Right atrium auricular region (tissue), 2 donors: ENCODE results near the gene LDLRAP1. TPM values are rescaled to one million over a fixed set of nuclear protein-coding genes. Genes with fewer than 3 reads are reported as not detected.
A peak's percentile ranks its signal among the peaks of the same experiment; 100 is the strongest.

Experiments
- DNase-seq: peaks from one replicate; pipeline ENCODE4 v3.0.0-alpha.2; 2019; ENCODE audit warnings: low spot score
- H3K27ac ChIP-seq, 2 donors: fragments of 200-600 bp; sonication (generic); 1 replicate in 1 of 2; 2 replicates in 1 of 2; pipeline ENCODE4 v1.5.1; 2016 to 2019
- H3K27me3 ChIP-seq, 2 donors: fragments of 200-600 bp; sonication (generic); one replicate each; pipeline versions ENCODE4 v1.5.1 to v1.6.0; 2017 to 2019
- H3K36me3 ChIP-seq: fragments of 200-600 bp; sonication (generic); one replicate; pipeline ENCODE4 v1.5.1; 2016
- H3K4me1 ChIP-seq, 2 donors: fragments of 200-600 bp; sonication (generic); one replicate each; pipeline versions ENCODE4 v1.5.1 to v1.6.0; 2017 to 2019
- H3K4me3 ChIP-seq, 2 donors: fragments of 200-600 bp; sonication (generic); 1 replicate in 1 of 2; 2 replicates in 1 of 2; pipeline ENCODE4 v1.5.1; 2017 to 2019; ENCODE audit warnings: mild to moderate bottlenecking in 1 of 2, moderate library complexity in 1 of 2
- H3K9me3 ChIP-seq, 2 donors: fragments of 200-600 bp; sonication (generic); one replicate each; pipeline ENCODE4 v1.5.1; 2019
- CTCF ChIP-seq, 2 donors: fragments of 200-600 bp; sonication (generic); IDR thresholded peaks; one replicate each; pipeline ENCODE4 v1.5.1; 2019; ENCODE audit warnings: antibody characterized with exemption in 2 of 2
- total RNA-seq, 2 donors: library from RNA; depleted of rRNA; stranded (reverse); fragments of >200 nt; gene quantifications; one replicate each; pipeline ENCODE4 v1.1.0, GENCODE V29; 2016

The LDLRAP1 gene
- total RNA-seq, 2 donors from 2014 or later, result 8.9 to 10.1 TPM

- Histone ChIP-seq H3K9me3 (no peaks in the 10 kb centered on the region), H3K27ac (no peak overlapping the region), H3K27me3 (no peaks in the 10 kb centered on the region), H3K4me1 (peaks cover 0 to 42% of the 10 kb centered on the region in 2 donors), H3K36me3 (peaks cover 24% of the 10 kb centered on the region), H3K4me3 (no peak overlapping the region)
- DNase-seq, result no peak
- TF ChIP-seq CTCF (IDR thresholded peaks at IDR 0.05), result no peak
Measured at GRCh38 chr1:25562928-25563283, 19.5 kb downstream of the LDLRAP1 start.

GRCh38 chr1:25563330-25564215, 20.2 kb downstream of the LDLRAP1 start:
- Histone ChIP-seq H3K27me3 (no peaks in the 10 kb centered on the region), H3K27ac (no peak overlapping the region), H3K9me3 (no peaks in the 10 kb centered on the region), H3K4me3 (no peak overlapping the region), H3K4me1 (peaks cover 0 to 44% of the 10 kb centered on the region in 2 donors), H3K36me3 (peaks cover 24% of the 10 kb centered on the region)
- TF ChIP-seq CTCF (IDR thresholded peaks at IDR 0.05), result no peak
- no peak for DNase-seq

DNA sequence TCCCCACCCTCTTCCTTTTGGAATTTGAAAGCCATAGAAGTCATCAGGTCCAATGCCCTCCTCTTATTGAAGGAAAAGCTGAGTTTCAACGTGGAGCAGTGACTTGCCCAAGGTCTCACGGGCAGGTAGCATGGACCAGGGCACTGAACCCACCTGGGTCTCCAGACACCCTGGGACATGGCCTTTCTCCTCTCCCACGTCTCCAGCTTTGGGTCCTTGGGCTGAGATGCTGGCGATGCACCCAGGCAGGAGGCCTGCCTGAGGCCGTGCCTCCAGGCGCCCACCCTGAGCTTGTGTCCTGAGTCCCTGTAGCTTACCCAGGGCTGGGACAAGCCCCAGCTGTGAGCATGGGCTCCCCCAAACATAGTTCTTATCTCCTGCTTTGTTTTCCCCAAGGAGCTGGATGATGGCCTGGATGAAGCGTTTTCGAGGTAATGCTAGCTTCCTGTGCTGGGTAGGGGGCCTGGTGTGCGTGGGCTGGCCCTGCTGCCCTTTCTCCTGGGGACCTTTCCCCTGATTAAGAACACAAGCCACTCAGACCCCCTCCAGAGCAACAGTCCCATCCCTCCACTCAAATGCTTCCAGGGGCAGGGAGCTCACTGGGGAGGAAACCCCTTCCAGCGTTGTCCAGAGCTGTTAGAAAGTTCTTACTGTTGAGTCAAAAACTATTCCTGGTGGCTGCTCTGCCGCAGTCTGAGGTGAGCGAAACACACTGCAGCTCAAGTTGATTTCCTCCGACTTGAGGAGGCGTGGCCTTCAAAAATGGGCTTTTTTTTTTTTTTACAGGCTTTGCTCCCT, 21.6 kb downstream of the LDLRAP1 start:
- no peak for DNase-seq
- Histone ChIP-seq H3K36me3 (peaks cover 24% of the 10 kb centered on the region), H3K27me3 (no peaks in the 10 kb centered on the region), H3K4me1 (peaks cover 0 to 46% of the 10 kb centered on the region in 2 donors), H3K27ac (no peak overlapping the region), H3K9me3 (no peaks in the 10 kb centered on the region), H3K4me3 (no peak overlapping the region)
- no peak for TF ChIP-seq CTCF (IDR thresholded peaks at IDR 0.05)

- Histone ChIP-seq H3K27me3 (no peaks in the 10 kb centered on the region), H3K27ac (no peak overlapping the region), H3K4me3 (no peak overlapping the region), H3K4me1 (peaks cover 0 to 46% of the 10 kb centered on the region in 2 donors), H3K9me3 (no peaks in the 10 kb centered on the region), H3K36me3 (peaks cover 24% of the 10 kb centered on the region)
- no peak for DNase-seq
- TF ChIP-seq CTCF (IDR thresholded peaks at IDR 0.05), result no peak
Measured at GRCh38 chr1:25565626-25566025, 22.2 kb downstream of the LDLRAP1 start.

DNA sequence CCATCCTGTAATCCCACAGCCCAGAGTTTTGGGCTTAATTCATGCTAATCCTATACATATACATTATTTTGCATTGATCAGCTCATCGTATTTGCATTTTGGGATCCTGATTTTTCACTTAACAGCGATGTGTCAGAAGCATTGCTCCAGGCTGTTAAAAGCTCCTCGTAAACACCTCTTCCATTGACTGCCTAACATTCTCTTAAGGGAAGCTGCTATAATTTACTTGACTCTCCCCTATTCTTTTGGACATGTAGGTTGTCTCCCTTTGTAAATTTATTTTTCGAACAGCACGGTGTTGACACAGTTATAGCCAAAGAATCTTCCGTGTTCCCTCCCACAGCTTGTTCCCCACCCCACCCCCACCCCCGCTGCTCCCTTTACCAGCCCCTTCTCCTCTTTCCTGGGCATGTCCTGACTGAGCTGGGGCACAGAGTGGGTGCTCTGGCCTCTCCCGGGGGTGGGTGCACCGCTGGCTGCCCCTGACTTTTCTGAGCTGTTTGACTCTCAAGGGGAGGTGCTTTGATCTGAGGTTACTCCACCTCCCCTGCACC, 22.8 kb downstream of the LDLRAP1 start:
- Histone ChIP-seq H3K36me3 (peaks cover 24% of the 10 kb centered on the region), H3K9me3 (no peaks in the 10 kb centered on the region), H3K27ac (peak overlapping the region; percentile 72 to 73), H3K4me3 (no peak overlapping the region), H3K4me1 (peaks cover 0 to 44% of the 10 kb centered on the region in 2 donors), H3K27me3 (no peaks in the 10 kb centered on the region)
- no peak for TF ChIP-seq CTCF (IDR thresholded peaks at IDR 0.05)
- no peak for DNase-seq
